GM12878 (cell line): Measurements from ENCODE around the gene HIC1. TPM values are rescaled to one million over a fixed set of nuclear protein-coding genes. Genes with fewer than 3 reads are reported as not detected.

ENCODE experiments used
- ATAC-seq: fragments of 200-7000 bp; cut with Tn5 transposase; 3 replicates; pipeline ENCODE4 v1.9.1; 2020; ENCODE audit warnings: mild to moderate bottlenecking, moderate library complexity
- BruUV-seq: library from RNA; stranded (reverse); fragments of 400-500 nt; replicated peaks from 2 replicates; lab custom pipeline; 2021; lab: Mats Ljungman, UMichigan
- CTCF ChIA-PET: fragments of 300-600 bp; sonication (Branson Sonifier 250); formaldehyde crosslinking; extraction: SDS; loops from one replicate; lab custom pipeline; 2021; ENCODE audit warnings: inconsistent platforms; lab: Yijun Ruan, JAX
- POLR2A ChIA-PET: fragments of 350-600 bp; formaldehyde crosslinking; extraction: SDS; loops from one replicate; lab custom pipeline; 2021; ENCODE audit warnings: inconsistent platforms; lab: Charles Lee
- RAD21 ChIA-PET: fragments of 300-600 bp; sonication (Branson Sonifier 250); formaldehyde crosslinking; loops from one replicate; lab custom pipeline; 2023; ENCODE audit warnings: antibody characterized with exemption; ENCODE audit not compliant: unreplicated experiment; lab: Charles Lee
- SMC1A ChIA-PET: fragments of 300-600 bp; sonication (Branson Sonifier 250); formaldehyde crosslinking; loops from one replicate; lab custom pipeline; 2023; ENCODE audit not compliant: unreplicated experiment, uncharacterized antibody; lab: Charles Lee
- DNase-seq: peaks from one replicate; pipeline ENCODE4 v3.0.0-alpha.2; 2011; ENCODE audit warnings: low read depth, low spot score
- FAIRE-seq: peaks from 3 replicates; lab custom pipeline; 2011; peaks lifted over from hg19 to GRCh38; lab: Jason Lieb, UNC
- H2AFZ ChIP-seq: 2 replicates; pipeline ENCODE4 v1.6.0; 2011; ENCODE audit warnings: low read depth, low read length, control low read depth; ENCODE audit not compliant: control insufficient read depth
- H3K27ac ChIP-seq: 2 replicates; pipeline ENCODE4 v1.5.1; 2011; ENCODE audit warnings: control low read depth; ENCODE audit not compliant: control insufficient read depth, insufficient read depth
- H3K27me3 ChIP-seq, 2 experiments: replicated peaks in 1 of 2; 2 replicates each; pipeline versions ENCODE4 v1.6.0 to v1.6.1; 2011; ENCODE audit warnings: low read length in 1 of 2; ENCODE audit not compliant: control insufficient read depth in 2 of 2, insufficient read depth in 2 of 2
- H3K36me3 ChIP-seq, 2 experiments: 2 replicates each; pipeline ENCODE4 v1.5.1; 2011; ENCODE audit warnings: low read length in 1 of 2; ENCODE audit not compliant: control insufficient read depth in 2 of 2, insufficient read depth in 2 of 2
- H3K4me1 ChIP-seq: 2 replicates; pipeline ENCODE4 v1.6.1; 2011; ENCODE audit warnings: mild to moderate bottlenecking, low read length, moderate library complexity, mixed read lengths; ENCODE audit not compliant: control insufficient read depth, insufficient read depth
- H3K4me2 ChIP-seq: 2 replicates; pipeline ENCODE4 v1.6.0; 2011; ENCODE audit warnings: control low read depth; ENCODE audit not compliant: control insufficient read depth, insufficient read depth
- H3K4me3 ChIP-seq: fragments of 200-600 bp; sonication (generic); 2 replicates; pipeline ENCODE4 v1.5.1; 2016
- H3K79me2 ChIP-seq: 2 replicates; pipeline ENCODE4 v1.6.0; 2011; ENCODE audit warnings: low read length; ENCODE audit not compliant: control insufficient read depth, insufficient read depth
- H3K9ac ChIP-seq: 2 replicates; pipeline ENCODE4 v1.8.0; 2011; ENCODE audit warnings: low read length, control low read depth, mixed read lengths; ENCODE audit not compliant: control insufficient read depth, insufficient read depth
- H3K9me3 ChIP-seq: replicated peaks from 3 replicates; pipeline ENCODE4 v1.5.1; 2011; ENCODE audit warnings: mild to moderate bottlenecking, low read length; ENCODE audit not compliant: control insufficient read depth, insufficient read depth
- H4K20me1 ChIP-seq: 2 replicates; pipeline ENCODE4 v1.6.0; 2011; ENCODE audit not compliant: control insufficient read depth, insufficient read depth
- BHLHE40 ChIP-seq, 2 experiments: fragments of 450-650 bp in 1 of 2; IDR thresholded peaks; 2 replicates each; pipeline ENCODE4 v1.6.1; 2011 to 2017; ENCODE audit warnings: low read depth in 2 of 2, borderline replicate concordance in 1 of 2, improper control_type of control experiment in 1 of 2, low read length in 1 of 2, mild to moderate bottlenecking in 1 of 2
- CBX3 ChIP-seq: fragments of 200-600 bp; sonication (generic); IDR thresholded peaks from 2 replicates; pipeline ENCODE4 v1.6.1; 2016; ENCODE audit warnings: low read depth, borderline replicate concordance
- MEF2A ChIP-seq: IDR thresholded peaks from 2 replicates; pipeline ENCODE4 v1.6.1; 2011; ENCODE audit warnings: low read depth, mild to moderate bottlenecking, low read length, moderate library complexity; ENCODE audit not compliant: insufficient read depth
- MTA3 ChIP-seq: IDR thresholded peaks from 2 replicates; pipeline ENCODE4 v1.6.1; 2012; ENCODE audit warnings: low read length, inconsistent platforms, borderline replicate concordance
- NFIC ChIP-seq: IDR thresholded peaks from 2 replicates; pipeline ENCODE4 v1.6.1; 2012; ENCODE audit warnings: low read depth, mild to moderate bottlenecking, inconsistent platforms, low read length, moderate library complexity
- PAX8 ChIP-seq: fragments of 450-650 bp; IDR thresholded peaks from 2 replicates; pipeline ENCODE4 v1.6.1; 2017; ENCODE audit warnings: mild to moderate bottlenecking, moderate library complexity
- RAD51 ChIP-seq: fragments of 450-650 bp; IDR thresholded peaks from 2 replicates; pipeline ENCODE4 v1.6.1; 2016; ENCODE audit warnings: moderate library complexity, mild to moderate bottlenecking, inconsistent platforms
- SMC3 ChIP-seq: IDR thresholded peaks from 2 replicates; pipeline ENCODE4 v1.6.1; 2011; ENCODE audit warnings: low read length, improper control_type of control experiment, borderline replicate concordance
- SP1 ChIP-seq: IDR thresholded peaks from one replicate; pipeline ENCODE4 v1.6.1; 2011; ENCODE audit warnings: low read depth, low read length
- WGBS: methylation state at CpG from one replicate; pipeline ENCODE4 v1.1.6; 2016; ENCODE audit warnings: low lambda C conversion rate; ENCODE audit not compliant: insufficient replicate concordance, insufficient coverage; ENCODE audit errors: missing lambda C conversion rate; 5-methylcytosine and 5-hydroxymethylcytosine counted together
- in situ Hi-C: fragments of 300-500 bp; cut with MboI; formaldehyde crosslinking; loops from 9 replicates; pipeline ENCODE4 v1.14.3; 2018; ENCODE audit warnings: mixed read lengths
- intact Hi-C: fragments of 100-400 bp; cut with micrococcal nuclease; formaldehyde crosslinking; loops from one replicate; pipeline ENCODE4 v1.14.2; 2022; ENCODE audit not compliant: unreplicated experiment
- polyA plus RNA-seq, 11 experiments: library from polyadenylated mRNA; depleted of rRNA in 4 of 11; unstranded in 6 of 11; stranded (reverse) in 5 of 11; fragments of >200 nt; fragmentation: Nextera tagmentation in 4 of 11; fragmentation: Illumina TruSeq in 1 of 11; extraction: Ambion mirVana in 4 of 11; extraction: Trizol in 1 of 11; gene quantifications; 1 replicate in 1 of 11; 2 replicates in 10 of 11; pipeline versions ENCODE4 v1.2.1 to v1.2.3, GENCODE V29; 2011 to 2016; ENCODE audit warnings: inconsistent platforms in 2 of 11, missing spikeins in 2 of 11, low read depth in 1 of 11
- total RNA-seq, 4 experiments: library from RNA; depleted of rRNA in 3 of 4; stranded (reverse); fragments of >200 nt in 3 of 4; fragmentation: Illumina TruSeq in 1 of 4; extraction: Trizol in 1 of 4; gene quantifications; 2 replicates each; pipeline versions ENCODE4 v1.2.1 to v1.2.3, GENCODE V29; 2013 to 2021

Gene HIC1
- total and polyA plus RNA-seq, 10 of the 15 experiments (the other 5 are each of a cell fraction or from before 2014, with no cell fraction given) = 0.11 to 61.1 (median 4.9) TPM

- ATAC-seq (no peak), DNase-seq (no peak), FAIRE-seq (no peak)
- 30% methylated on average over 24 of the region's 24 CpGs for WGBS
- Histone ChIP-seq H3K9me3 (no peaks in the 10 kb centered on the region; the same call in 2 of the 3 replicates), H3K4me1 (no peaks in the 10 kb centered on the region), H3K36me3 (no peaks in the 10 kb centered on the region), H3K4me3 (no peak overlapping the region), H3K27me3 (no peaks in the 10 kb centered on the region; a peak in 1 of 4 replicates), H3K27ac (no peak overlapping the region), H2AFZ (no peak overlapping the region), H3K9ac (no peak overlapping the region), H3K79me2 (no peaks in the 10 kb centered on the region), H4K20me1 (no peaks in the 10 kb centered on the region), H3K4me2 (no peak overlapping the region)
- POLR2A ChIA-PET = interaction anchor here (0.5 kb wide), 1 partner anchor 134 kb away, joined by 3 read pairs; no protein-coding TSS in a partner anchor
- CTCF ChIA-PET = no interaction called here
- intact Hi-C loops (no loop called here), in situ Hi-C loops (loop anchor here (25.0 kb wide), 1 partner anchor 99 kb away; no protein-coding TSS in a partner anchor)
- BruUV-seq = no TSS peak
- SMC1A ChIA-PET = interaction anchor here (1.0 kb wide), 1 partner anchor 9 kb away, joined by 3 read pairs; no protein-coding TSS in a partner anchor
- TF ChIP-seq BHLHE40 (IDR thresholded peaks at IDR 0.05; ENCODE audit: borderline replicate concordance in 1 of 2, low read depth in 2 of 2, low read length in 1 of 2) (peak in 1 of 2 experiments; percentile 21; a peak in 1 of 4 replicates), RAD51 (peak; percentile 38; the same call in 1 of the 2 replicates), NFIC (no peak)
- RAD21 ChIA-PET = no interaction called here
Observed at GRCh38 chr17:2011411-2012371, 43.2 kb upstream of the HIC1 start.

- TF ChIP-seq MEF2A = no peak
- no peak for TF ChIP-seq MTA3
- TF ChIP-seq SP1 = no peak
- TF ChIP-seq CBX3 = no peak
- TF ChIP-seq SMC3 = no peak
- no peak for TF ChIP-seq PAX8
- TF ChIP-seq, all 136 proteins: peak for 0
- Histone ChIP-seq H3K79me2 (no peaks in the 10 kb centered on the region), H3K27ac (no peak overlapping the region), H3K9me3 (no peaks in the 10 kb centered on the region; the same call in 2 of the 3 replicates), H2AFZ (no peak overlapping the region), H3K9ac (no peak overlapping the region), H3K4me2 (no peak overlapping the region), H3K36me3 (no peaks in the 10 kb centered on the region), H3K4me1 (peaks cover 3% of the 10 kb centered on the region), H3K4me3 (no peak overlapping the region), H3K27me3 (no peaks in the 10 kb centered on the region; a peak in 1 of 4 replicates), H4K20me1 (no peaks in the 10 kb centered on the region)
- BruUV-seq = no TSS peak
- in situ Hi-C loops (loop anchor here (25.0 kb wide), 1 partner anchor 100 kb away; no protein-coding TSS in a partner anchor), intact Hi-C loops (no loop called here)
- POLR2A ChIA-PET = interaction anchor here (0.5 to 0.7 kb wide), 3 partner anchors 49 to 241 kb away, joined by 3 read pairs; no protein-coding TSS in a partner anchor
- FAIRE-seq = no peak
- no peak for ATAC-seq
- no peak for DNase-seq
- SMC1A ChIA-PET = interaction anchor here (1.0 kb wide), 1 partner anchor 10 kb away, joined by 3 read pairs; no protein-coding TSS in a partner anchor
- CTCF ChIA-PET = no interaction called here
- WGBS = 0% methylated on average over 1 of the region's 4 CpGs
- RAD21 ChIA-PET = no interaction called here
Observed at GRCh38 chr17:2012499-2012898, 42.4 kb upstream of the HIC1 start.
